ENCODE results near the gene DDR2.
"Not testable (repeated sequence)": the region's sequence is repeated elsewhere in the genome, so short reads cannot be mapped to it uniquely, and the experiment has no call there.

DNA sequence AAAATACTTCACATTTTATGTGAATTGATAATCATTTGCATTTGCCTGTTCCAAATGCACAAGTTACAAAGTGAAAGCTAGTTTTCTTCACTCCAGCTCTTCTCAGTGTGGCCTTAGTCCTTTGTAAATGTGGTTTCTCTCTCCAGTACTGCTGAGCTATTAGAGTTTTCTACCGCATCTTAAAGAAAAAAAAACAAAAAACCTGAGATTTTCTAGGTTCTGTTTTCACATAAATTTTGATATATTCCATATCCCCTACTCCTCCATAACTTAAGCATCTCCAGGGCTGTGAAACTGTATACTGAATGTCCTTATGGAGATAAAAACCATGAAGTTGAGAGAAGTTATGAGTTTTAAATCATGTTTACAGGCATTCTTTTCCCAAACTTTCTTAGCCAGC is 162.0 kb downstream of the DDR2 start:
- TF ChIP-seq, protein P1, sequence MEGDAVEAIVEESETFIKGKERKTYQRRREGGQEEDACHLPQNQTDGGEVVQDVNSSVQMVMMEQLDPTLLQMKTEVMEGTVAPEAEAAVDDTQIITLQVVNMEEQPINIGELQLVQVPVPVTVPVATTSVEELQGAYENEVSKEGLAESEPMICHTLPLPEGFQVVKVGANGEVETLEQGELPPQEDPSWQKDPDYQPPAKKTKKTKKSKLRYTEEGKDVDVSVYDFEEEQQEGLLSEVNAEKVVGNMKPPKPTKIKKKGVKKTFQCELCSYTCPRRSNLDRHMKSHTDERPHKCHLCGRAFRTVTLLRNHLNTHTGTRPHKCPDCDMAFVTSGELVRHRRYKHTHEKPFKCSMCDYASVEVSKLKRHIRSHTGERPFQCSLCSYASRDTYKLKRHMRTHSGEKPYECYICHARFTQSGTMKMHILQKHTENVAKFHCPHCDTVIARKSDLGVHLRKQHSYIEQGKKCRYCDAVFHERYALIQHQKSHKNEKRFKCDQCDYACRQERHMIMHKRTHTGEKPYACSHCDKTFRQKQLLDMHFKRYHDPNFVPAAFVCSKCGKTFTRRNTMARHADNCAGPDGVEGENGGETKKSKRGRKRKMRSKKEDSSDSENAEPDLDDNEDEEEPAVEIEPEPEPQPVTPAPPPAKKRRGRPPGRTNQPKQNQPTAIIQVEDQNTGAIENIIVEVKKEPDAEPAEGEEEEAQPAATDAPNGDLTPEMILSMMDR (IDR thresholded peaks at IDR 0.05): not testable (repeated sequence)
- TF ChIP-seq EP300, POLR2A (IDR thresholded peaks at IDR 0.05): not testable (repeated sequence)
